ENCODE results near the gene SYNPO. TPM values are rescaled to one million over a fixed set of nuclear protein-coding genes. Genes with fewer than 3 reads are reported as not detected.
A peak's percentile ranks its signal among the peaks of the same experiment; 100 is the strongest.

The SYNPO gene
- total RNA-seq, 4 donors from 2014 or later: 15.5 to 89.4 (median 41.8) TPM

- DNase-seq: peak; percentile 94
- in situ Hi-C loops (cut with MboI; ENCODE audit: low pct_ligation_motif_present in 1 of 4, low pct_unique_long_range_greater_than_20kb in 1 of 4, low sequenced_read_pairs in 3 of 4): no loop called here
- H3K4me1 ChIP-seq: peaks cover 11 to 32% (median 22%) of the 10 kb centered on the region in 4 donors
- intact Hi-C loops (cut with DNase I; ENCODE audit: low total_unique reads): no loop called here
- peaks cover 0 to 26% (median 13%) of the 10 kb centered on the region in 4 donors for H3K36me3 ChIP-seq
- no peaks in the 10 kb centered on the region for H3K9me3 ChIP-seq
- peak within 1 kb of the TSS; percentile 95 to 98 (median 96) for H3K27ac ChIP-seq
- H3K27me3 ChIP-seq: no peaks in the 10 kb centered on the region
- WGBS, 2 donors (ENCODE audit: low coverage in 1 of 2): 0% methylated on average over 9 to 58 of the region's 59 CpGs
- TF ChIP-seq CTCF (IDR thresholded peaks at IDR 0.05): peak; percentile 55 to 80 (median 69)
- peak; percentile 83 to 92 (median 90) for TF ChIP-seq POLR2AphosphoS5 (IDR thresholded peaks at IDR 0.05)
- TF ChIP-seq EP300 (IDR thresholded peaks at IDR 0.05; ENCODE audit: low read depth): no peak
- TF ChIP-seq POLR2A (IDR thresholded peaks at IDR 0.05): peak; percentile 91
- H3K4me3 ChIP-seq: peak within 1 kb of the TSS; percentile 88 to 98 (median 92)
Observed at GRCh38 chr5:150700594-150701377, 60.3 kb downstream of the SYNPO start, which contains the start of gene RBM22. RBM22 (minus strand) TSS chr5:150701062; CDS start chr5:150700985, 77 bp downstream.

- DNase-seq: no peak
- Histone ChIP-seq H3K4me1 (peaks cover 11 to 32% (median 21%) of the 10 kb centered on the region in 4 donors), H3K36me3 (no peaks in the 10 kb centered on the region), H3K4me3 (no peak overlapping the region), H3K9me3 (no peaks in the 10 kb centered on the region), H3K27me3 (no peaks in the 10 kb centered on the region), H3K27ac (peak overlapping the region in 3 of 4 donors; percentile 28 to 64 (median 53))
- in situ Hi-C loops (cut with MboI; ENCODE audit: low pct_ligation_motif_present in 1 of 4, low pct_unique_long_range_greater_than_20kb in 1 of 4, low sequenced_read_pairs in 3 of 4): no loop called here
- intact Hi-C loops (cut with DNase I; ENCODE audit: low total_unique reads): no loop called here
- TF ChIP-seq POLR2AphosphoS5 (IDR thresholded peaks at IDR 0.05) (no peak), CTCF (IDR thresholded peaks at IDR 0.05) (no peak), POLR2A (IDR thresholded peaks at IDR 0.05) (no peak), EP300 (IDR thresholded peaks at IDR 0.05; ENCODE audit: low read depth) (no peak)
- 29 to 69% methylated on average over 1 to 3 of the region's 3 CpGs for WGBS, 2 donors (ENCODE audit: low coverage in 1 of 2)
Observed at GRCh38 chr5:150703762-150704161, 63.3 kb downstream of the SYNPO start.

GRCh38 chr5:150706776-150707390, 66.4 kb downstream of the SYNPO start:
- H3K27ac ChIP-seq: no peak overlapping the region
- intact Hi-C loops (cut with DNase I; ENCODE audit: low total_unique reads): no loop called here
- no peak for DNase-seq

More at GRCh38 chr5:150706776-150707390, 66.4 kb downstream of the SYNPO start:
- no peak overlapping the region for H3K4me3 ChIP-seq
- no peaks in the 10 kb centered on the region for H3K27me3 ChIP-seq
- TF ChIP-seq POLR2A (IDR thresholded peaks at IDR 0.05) (no peak), CTCF (IDR thresholded peaks at IDR 0.05) (no peak), POLR2AphosphoS5 (IDR thresholded peaks at IDR 0.05) (no peak), EP300 (IDR thresholded peaks at IDR 0.05; ENCODE audit: low read depth) (no peak)
- H3K4me1 ChIP-seq: peaks cover 0 to 15% (median 6%) of the 10 kb centered on the region in 4 donors
- H3K9me3 ChIP-seq: no peaks in the 10 kb centered on the region
- in situ Hi-C loops (cut with MboI; ENCODE audit: low pct_ligation_motif_present in 1 of 4, low pct_unique_long_range_greater_than_20kb in 1 of 4, low sequenced_read_pairs in 3 of 4): no loop called here
- 68 to 73% methylated on average over 2 to 4 of the region's 4 CpGs for WGBS, 2 donors (ENCODE audit: low coverage in 1 of 2)
- H3K36me3 ChIP-seq: peaks cover 0 to 27% (median 10%) of the 10 kb centered on the region in 4 donors

Other genes starting within 250 kb of the SYNPO start
- 100 to 1,000 TPM in 3 of 4 donors, 10 to 100 TPM in 1; 54.3 to 451 (median 259) TPM for gene CD74, start 227.8 kb upstream of the SYNPO start, total RNA-seq
- gene RPS14, start 190.9 kb upstream of the SYNPO start, total RNA-seq: 1,000 to 10,000 TPM; 1,179 to 2,387 (median 1,878) TPM
- gene NDST1, start 132.5 kb upstream of the SYNPO start, total RNA-seq: 100 to 1,000 TPM in 1 of 4 donors, 10 to 100 TPM in 3; 68.8 to 104 (median 96.4) TPM
- gene MYOZ3, start 20.6 kb downstream of the SYNPO start, total RNA-seq: not detected
- gene RBM22, start 60.4 kb downstream of the SYNPO start, total RNA-seq: 10 to 100 TPM; 22.1 to 40.6 (median 35.6) TPM
- gene DCTN4, start 118.4 kb downstream of the SYNPO start, total RNA-seq: 10 to 100 TPM; 23.2 to 55.3 (median 42.4) TPM
- 10 to 100 TPM; 19.1 to 22.4 (median 20.4) TPM for gene SMIM3, start 138.1 kb downstream of the SYNPO start, total RNA-seq
- gene IRGM, start 205.9 kb downstream of the SYNPO start, total RNA-seq: under 1 TPM in 1 of 4 donors, not detected in 3; 0.82 TPM

All from transverse colon (tissue), 4 donors.